BJ (cell line): ENCODE results near the gene HCN3. TPM values are rescaled to one million over a fixed set of nuclear protein-coding genes. Genes with fewer than 3 reads are reported as not detected.

Source experiments
- CTCF ChIA-PET: fragments of 350-600 bp; formaldehyde crosslinking; extraction: SDS; loops from one replicate; lab custom pipeline; 2021; ENCODE audit warnings: antibody characterized with exemption, inconsistent platforms; lab: Yijun Ruan, JAX
- POLR2A ChIA-PET: fragments of 300-600 bp; sonication (Branson Sonifier 250); formaldehyde crosslinking; extraction: SDS; loops from one replicate; lab custom pipeline; 2021; ENCODE audit warnings: antibody characterized with exemption; lab: Charles Lee
- DNase-seq: peaks from one replicate; pipeline ENCODE4 v3.0.0-alpha.2; 2011; ENCODE audit warnings: low read depth
- H3K27me3 ChIP-seq: 2 replicates; pipeline ENCODE4 v1.6.0; 2011; ENCODE audit warnings: low read length; ENCODE audit not compliant: control insufficient read depth, insufficient read depth
- H3K36me3 ChIP-seq: 2 replicates; pipeline ENCODE4 v1.5.1; 2011; ENCODE audit warnings: low read length; ENCODE audit not compliant: control insufficient read depth, insufficient read depth
- H3K4me3 ChIP-seq: 2 replicates; pipeline ENCODE4 v1.5.1; 2011; ENCODE audit warnings: low read depth, mild to moderate bottlenecking, control low read depth, low read length
- polyA plus RNA-seq: library from polyadenylated mRNA; depleted of rRNA; stranded (reverse); fragments of >200 nt; gene quantifications from 2 replicates; pipeline ENCODE4 v1.2.3, GENCODE V29; 2011
- TF ChIP-seq, protein P1 (sequence below): IDR thresholded peaks from 2 replicates; pipeline ENCODE4 v1.5.1; 2011; ENCODE audit warnings: low read depth, mild to moderate bottlenecking, control low read depth, inconsistent platforms, low read length, moderate library complexity; ENCODE audit not compliant: insufficient read depth

Gene HCN3
- polyA plus RNA-seq, 1 experiment: 4.0 TPM

DNA sequence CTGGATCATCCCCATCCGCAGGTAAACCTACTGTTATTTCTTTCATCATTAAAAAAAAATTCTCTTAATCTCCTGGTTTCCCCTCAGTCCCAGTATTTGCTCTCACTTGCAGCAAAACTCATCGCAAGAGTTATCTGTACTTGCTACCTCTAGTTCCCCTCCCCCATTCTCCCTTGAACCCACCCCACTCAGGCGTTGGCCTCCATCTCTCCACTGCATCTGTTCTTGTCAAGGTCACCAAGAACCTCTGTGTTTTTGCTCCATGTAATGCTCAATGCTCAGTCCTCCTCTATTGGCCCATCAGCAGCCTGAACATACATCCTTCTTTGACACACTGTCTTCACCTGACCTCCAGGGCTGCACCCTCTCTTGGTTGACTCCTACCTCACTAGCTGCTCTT, 19.4 kb downstream of the HCN3 start:
- Histone ChIP-seq H3K36me3 (no peaks in the 10 kb centered on the region), H3K27me3 (peaks cover 36% of the 10 kb centered on the region), H3K4me3 (no peak overlapping the region)
- CTCF ChIA-PET: no interaction called here
- POLR2A ChIA-PET: no interaction called here
- TF ChIP-seq, protein P1, sequence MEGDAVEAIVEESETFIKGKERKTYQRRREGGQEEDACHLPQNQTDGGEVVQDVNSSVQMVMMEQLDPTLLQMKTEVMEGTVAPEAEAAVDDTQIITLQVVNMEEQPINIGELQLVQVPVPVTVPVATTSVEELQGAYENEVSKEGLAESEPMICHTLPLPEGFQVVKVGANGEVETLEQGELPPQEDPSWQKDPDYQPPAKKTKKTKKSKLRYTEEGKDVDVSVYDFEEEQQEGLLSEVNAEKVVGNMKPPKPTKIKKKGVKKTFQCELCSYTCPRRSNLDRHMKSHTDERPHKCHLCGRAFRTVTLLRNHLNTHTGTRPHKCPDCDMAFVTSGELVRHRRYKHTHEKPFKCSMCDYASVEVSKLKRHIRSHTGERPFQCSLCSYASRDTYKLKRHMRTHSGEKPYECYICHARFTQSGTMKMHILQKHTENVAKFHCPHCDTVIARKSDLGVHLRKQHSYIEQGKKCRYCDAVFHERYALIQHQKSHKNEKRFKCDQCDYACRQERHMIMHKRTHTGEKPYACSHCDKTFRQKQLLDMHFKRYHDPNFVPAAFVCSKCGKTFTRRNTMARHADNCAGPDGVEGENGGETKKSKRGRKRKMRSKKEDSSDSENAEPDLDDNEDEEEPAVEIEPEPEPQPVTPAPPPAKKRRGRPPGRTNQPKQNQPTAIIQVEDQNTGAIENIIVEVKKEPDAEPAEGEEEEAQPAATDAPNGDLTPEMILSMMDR: no peak
- DNase-seq: no peak

DNA sequence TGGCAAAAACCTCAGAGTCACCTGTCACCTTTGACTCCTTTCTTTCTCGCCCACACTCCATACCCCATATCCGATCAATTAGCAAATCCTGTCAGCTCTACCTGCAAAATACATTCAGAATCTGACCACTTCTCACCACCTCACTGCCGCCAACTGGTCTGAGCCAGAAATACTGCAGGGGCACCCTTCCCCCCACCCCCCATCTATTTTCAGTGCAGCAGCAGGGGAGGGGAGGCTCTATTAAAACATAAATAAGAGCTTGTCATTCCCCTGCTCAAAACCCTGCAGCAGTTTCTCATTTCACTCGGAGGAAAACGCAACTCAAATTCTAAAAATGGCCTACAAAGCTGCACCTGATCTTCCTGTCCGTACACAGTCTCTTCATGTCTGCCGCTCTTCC, 20.1 kb downstream of the HCN3 start:
- DNase-seq: no peak
- H3K36me3 ChIP-seq: no peaks in the 10 kb centered on the region
- no peak overlapping the region for H3K4me3 ChIP-seq
- TF ChIP-seq, protein P1: no peak
- H3K27me3 ChIP-seq: peaks cover 36% of the 10 kb centered on the region
- ChIA-PET CTCF (interaction anchor here (1.1 to 1.6 kb wide), 2 partner anchors 18 to 26 kb away, joined by 3 to 5 read pairs; no protein-coding TSS in a partner anchor), POLR2A (no interaction called here)

DNA sequence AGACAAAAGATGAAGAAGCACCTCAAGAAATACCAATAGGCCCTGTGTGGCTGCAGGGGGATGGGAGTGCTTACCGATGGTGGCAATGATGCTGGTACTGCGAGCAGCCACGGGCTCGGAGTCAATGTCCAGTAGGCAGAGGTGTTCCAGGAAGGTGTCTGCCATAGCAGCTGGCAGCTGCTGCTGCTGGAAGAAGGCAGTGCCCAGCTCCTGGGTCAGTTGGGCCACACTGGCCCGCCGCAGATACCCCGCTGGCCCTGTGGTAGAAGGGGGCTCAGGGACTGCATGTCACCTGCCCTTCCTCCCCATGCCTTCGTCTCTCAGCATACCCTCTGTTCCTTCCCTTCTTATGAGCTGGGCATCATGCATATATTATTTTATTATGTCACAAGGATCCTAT, 22.8 kb downstream of the HCN3 start:
- DNase-seq: no peak
- TF ChIP-seq, protein P1: no peak
- peaks cover 20% of the 10 kb centered on the region for H3K27me3 ChIP-seq
- ChIA-PET POLR2A (no interaction called here), CTCF (interaction anchor here (1.0 to 2.2 kb wide), 4 partner anchors 22 to 81 kb away, joined by 3 to 10 read pairs (median 6); no protein-coding TSS in a partner anchor)
- no peaks in the 10 kb centered on the region for H3K36me3 ChIP-seq
- H3K4me3 ChIP-seq: no peak overlapping the region

DNA sequence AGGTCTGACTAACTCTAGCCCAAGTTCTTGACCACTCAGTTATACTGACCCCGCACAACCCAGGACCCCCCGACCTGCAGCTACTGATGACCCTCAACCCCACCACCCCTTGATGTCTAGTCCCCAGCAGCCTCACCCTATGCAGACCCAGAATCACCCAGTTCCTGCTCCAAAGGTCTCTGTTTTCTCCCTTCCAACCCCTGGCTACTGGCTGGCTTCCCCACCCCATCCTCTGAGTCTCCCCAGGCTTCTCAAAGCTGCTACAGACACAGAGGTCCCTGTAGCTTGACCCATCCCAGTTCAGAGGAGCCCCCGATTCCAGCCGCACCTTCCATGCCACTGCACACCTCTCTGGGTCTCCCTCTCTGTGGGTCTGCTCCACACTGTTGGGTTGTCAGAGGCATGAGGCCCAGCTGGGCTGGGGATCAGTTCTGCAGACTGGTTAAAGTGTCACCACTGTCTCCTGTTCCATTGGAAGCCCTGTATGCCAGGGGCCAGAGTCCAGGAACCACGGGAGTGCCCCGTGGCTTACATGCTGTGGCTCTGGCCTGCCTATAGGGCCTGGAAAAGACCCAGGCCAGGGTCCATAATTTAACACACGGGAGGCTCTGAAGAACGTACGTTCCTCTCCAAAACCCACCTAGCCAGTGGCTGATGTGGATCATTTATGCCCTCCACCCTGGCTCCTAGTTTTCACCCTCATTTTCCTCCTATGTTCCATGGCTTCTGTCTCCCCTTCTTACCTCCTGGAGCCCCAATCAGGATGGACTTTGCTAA, 23.5 kb downstream of the HCN3 start:
- TF ChIP-seq, protein P1: no peak
- DNase-seq: no peak
- Histone ChIP-seq H3K4me3 (no peak overlapping the region), H3K36me3 (no peaks in the 10 kb centered on the region), H3K27me3 (peaks cover 13% of the 10 kb centered on the region)
- ChIA-PET CTCF (interaction anchor here (1.0 to 2.2 kb wide), 4 partner anchors 22 to 80 kb away, joined by 3 to 10 read pairs (median 6); no protein-coding TSS in a partner anchor), POLR2A (no interaction called here)

DNA sequence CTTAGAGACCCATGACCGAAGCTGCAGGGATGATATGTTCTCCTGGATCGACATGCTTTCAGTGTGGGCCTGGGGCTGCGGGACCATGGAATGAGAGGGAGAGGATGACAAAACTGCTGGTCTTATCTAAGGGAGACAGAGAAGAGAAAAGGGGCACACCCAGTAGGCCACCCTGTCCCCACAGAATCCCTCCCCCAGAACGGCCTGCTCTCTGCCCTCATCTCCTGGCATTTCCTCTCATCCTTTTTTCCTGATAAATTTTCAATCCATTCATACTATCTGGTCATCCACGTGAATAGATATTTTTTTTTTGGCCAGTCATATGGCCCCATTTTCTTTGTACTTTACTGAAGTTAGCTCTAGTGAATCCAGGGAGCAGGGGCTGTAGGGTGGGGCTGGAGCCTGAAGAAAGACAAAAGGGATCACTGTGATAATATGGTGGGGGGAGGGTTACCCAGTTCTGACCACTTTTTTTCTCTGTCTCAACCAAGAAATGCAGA, 24.1 kb downstream of the HCN3 start, which contains the start of gene PKLR:
Gene PKLR (minus strand): TSS at position 97 of the 500 bp plus-strand sequence. CDS start 43 bp downstream, at position 54.
- DNase-seq: no peak
- H3K27me3 ChIP-seq: peaks cover 7% of the 10 kb centered on the region
- ChIA-PET CTCF (interaction anchor here (2.2 kb wide), 1 partner anchor 51 kb away, joined by 10 read pairs; no protein-coding TSS in a partner anchor), POLR2A (no interaction called here)
- H3K36me3 ChIP-seq: no peaks in the 10 kb centered on the region
- TF ChIP-seq, protein P1: no peak
- no peak within 1 kb of the TSS for H3K4me3 ChIP-seq
